ENCODE data around the gene UCN. TPM values are rescaled to one million over a fixed set of nuclear protein-coding genes. Genes with fewer than 3 reads are reported as not detected.
"Not testable (repeated sequence)": the region's sequence is repeated elsewhere in the genome, so short reads cannot be mapped to it uniquely, and the experiment has no call there.

The UCN gene
- total RNA-seq, 1 donor from 2014 or later, result 1.7 TPM

GRCh38 chr2:27305516-27305915 lies 2.7 kb downstream of the UCN start:
- Histone ChIP-seq H3K4me3 (ENCODE audit: low read depth, low read length) (no peak overlapping the region), H3K36me3 (ENCODE audit: control insufficient read depth, insufficient read depth, low read length) (no peaks in the 10 kb centered on the region), H3K27me3 (ENCODE audit: control insufficient read depth, insufficient read depth, low read length) (peaks cover 45% of the 10 kb centered on the region)
- DNase-seq (ENCODE audit: low read depth), result no peak
- no peak for TF ChIP-seq CTCF (IDR thresholded peaks at IDR 0.05; ENCODE audit: insufficient read depth, low read length, poor library complexity, severe bottlenecking)

- H3K4me3 ChIP-seq (ENCODE audit: low read depth, low read length), result no peak overlapping the region
- TF ChIP-seq CTCF (IDR thresholded peaks at IDR 0.05; ENCODE audit: insufficient read depth, low read length, poor library complexity, severe bottlenecking), result no peak
- no peaks in the 10 kb centered on the region for H3K36me3 ChIP-seq (ENCODE audit: control insufficient read depth, insufficient read depth, low read length)
- peaks cover 45% of the 10 kb centered on the region for H3K27me3 ChIP-seq (ENCODE audit: control insufficient read depth, insufficient read depth, low read length)
- no peak for DNase-seq (ENCODE audit: low read depth)
Observed at GRCh38 chr2:27304488-27305240, 3.6 kb downstream of the UCN start.

- H3K27me3 ChIP-seq (ENCODE audit: control insufficient read depth, insufficient read depth, low read length), result peaks cover 39% of the 10 kb centered on the region
- peak; percentile 81 for TF ChIP-seq CTCF (IDR thresholded peaks at IDR 0.05; ENCODE audit: insufficient read depth, low read length, poor library complexity, severe bottlenecking)
- no peaks in the 10 kb centered on the region for H3K36me3 ChIP-seq (ENCODE audit: control insufficient read depth, insufficient read depth, low read length)
- no peak for DNase-seq (ENCODE audit: low read depth)
- no peak overlapping the region for H3K4me3 ChIP-seq (ENCODE audit: low read depth, low read length)
Observed at GRCh38 chr2:27303093-27304025, 4.9 kb downstream of the UCN start.

GRCh38 chr2:27300606-27301005 lies 7.6 kb downstream of the UCN start:
- not testable (repeated sequence) for DNase-seq (ENCODE audit: low read depth); H3K4me3 ChIP-seq (ENCODE audit: low read depth, low read length); H3K36me3 ChIP-seq (ENCODE audit: control insufficient read depth, insufficient read depth, low read length)
- peaks cover 18% of the 10 kb centered on the region for H3K27me3 ChIP-seq (ENCODE audit: control insufficient read depth, insufficient read depth, low read length)

GRCh38 chr2:27298391-27299080 lies 9.7 kb downstream of the UCN start:
- DNase-seq (ENCODE audit: low read depth), result no peak
- Histone ChIP-seq H3K27me3 (ENCODE audit: control insufficient read depth, insufficient read depth, low read length) (peaks cover 6% of the 10 kb centered on the region), H3K36me3 (ENCODE audit: control insufficient read depth, insufficient read depth, low read length) (no peaks in the 10 kb centered on the region), H3K4me3 (ENCODE audit: low read depth, low read length) (no peak overlapping the region)
- TF ChIP-seq CTCF (IDR thresholded peaks at IDR 0.05; ENCODE audit: insufficient read depth, low read length, poor library complexity, severe bottlenecking), result no peak

GRCh38 chr2:27297195-27297594 lies 11.1 kb downstream of the UCN start:
- Histone ChIP-seq H3K36me3 (ENCODE audit: control insufficient read depth, insufficient read depth, low read length) (no peaks in the 10 kb centered on the region), H3K27me3 (ENCODE audit: control insufficient read depth, insufficient read depth, low read length) (peaks cover 6% of the 10 kb centered on the region), H3K4me3 (ENCODE audit: low read depth, low read length) (no peak overlapping the region)
- DNase-seq (ENCODE audit: low read depth), result no peak
- no peak for TF ChIP-seq CTCF (IDR thresholded peaks at IDR 0.05; ENCODE audit: insufficient read depth, low read length, poor library complexity, severe bottlenecking)

All from kidney epithelial cell (primary cell).